Measurements from ENCODE around the gene MYH16. TPM values are rescaled to one million over a fixed set of nuclear protein-coding genes. Genes with fewer than 3 reads are reported as not detected.
A peak's percentile ranks its signal among the peaks of the same experiment; 100 is the strongest.

Gene MYH16
- total and polyA plus RNA-seq, 9 of the 15 experiments (the other 6 are each of a cell fraction or from before 2014, with no cell fraction given), result 0.09 TPM; not detected in 8

DNA sequence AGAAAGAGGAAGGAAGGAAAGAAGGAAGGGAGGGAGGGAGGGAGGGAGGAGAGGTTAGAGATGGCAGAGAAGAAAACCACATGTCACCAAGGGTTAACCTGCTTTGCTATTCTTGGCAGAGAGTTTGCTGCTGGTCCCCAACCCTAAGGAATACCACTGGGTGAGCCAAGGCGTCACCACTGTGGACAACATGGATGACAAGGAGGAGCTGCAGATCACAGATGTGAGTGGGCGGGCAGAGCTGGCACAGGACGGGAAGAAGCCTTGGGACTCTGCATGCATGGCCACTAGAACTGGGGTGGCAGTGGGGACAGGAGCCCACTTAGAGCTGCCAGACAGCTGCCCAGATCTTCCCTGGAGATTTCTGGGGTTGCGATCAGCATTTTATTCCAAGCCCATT is 17.2 kb upstream of the MYH16 start:
- DNase-seq (ENCODE audit: extremely low read depth in 1 of 4, low spot score in 3 of 4) (no peak), FAIRE-seq (no peak), ATAC-seq (no peak)
- no TSS peak for BruUV-seq (replicated peaks)
- Histone ChIP-seq H3K9me3 (replicated peaks; ENCODE audit: control insufficient read depth, insufficient read depth, low read depth, low read length) (no peaks in the 10 kb centered on the region), H3K4me2 (ENCODE audit: insufficient read depth, low read length) (no peak overlapping the region), H3K4me1 (replicated peaks in 1 of 2; ENCODE audit: control insufficient read depth in 2 of 2, insufficient read depth in 2 of 2, low read length in 2 of 2) (no peaks in the 10 kb centered on the region; a peak in 1 of 5 replicates), H3K79me2 (ENCODE audit: control insufficient read depth, insufficient read depth, low read length) (no peaks in the 10 kb centered on the region), H3K9ac (ENCODE audit: insufficient read depth in 1 of 2, low read depth in 2 of 2, low read length in 2 of 2) (0 out of 4 replicates have a peak overlapping the region, but pooled peaks of 1 of the 2 experiments have one; percentile 28), H3K27ac (ENCODE audit: extremely low read depth, low read depth, low read length) (no peak overlapping the region), H4K20me1 (replicated peaks; ENCODE audit: control insufficient read depth, insufficient read depth, low read length) (no peaks in the 10 kb centered on the region), H2AFZ (ENCODE audit: low read depth, low read length) (no peak overlapping the region), H3K9me1 (ENCODE audit: control insufficient read depth, insufficient read depth, low read length) (no peaks in the 10 kb centered on the region), H3K27me3 (ENCODE audit: control insufficient read depth in 2 of 2, insufficient read depth in 2 of 2, low read length in 2 of 2) (peaks cover 27 to 65% of the 10 kb centered on the region in 2 experiments), H3K36me3 (ENCODE audit: control insufficient read depth, insufficient read depth, low read length) (no peaks in the 10 kb centered on the region), H3K4me3 (no peak overlapping the region)
- ChIA-PET POLR2A (interaction anchor here (0.6 to 0.8 kb wide), 4 partner anchors 18 to 146 kb away, joined by 3 to 4 read pairs (median 3); no protein-coding TSS in a partner anchor), CTCF (ENCODE audit: low intra/inter-chr PET ratio) (no interaction called here)
- no peak for TF ChIP-seq GATAD2B (IDR thresholded peaks at IDR 0.05; ENCODE audit: borderline replicate concordance)
- TF ChIP-seq EGR1 (conservative IDR thresholded peaks at IDR 0.05), result peak; percentile 26; the same call in 1 of the 2 replicates
- intact Hi-C loops (cut with micrococcal nuclease) (no loop called here), in situ Hi-C loops (cut with MboI) (no loop called here)
- 6% methylated on average over 4 of the region's 4 CpGs for WGBS (ENCODE audit: insufficient coverage, low coverage, missing lambda C conversion rate)

DNA sequence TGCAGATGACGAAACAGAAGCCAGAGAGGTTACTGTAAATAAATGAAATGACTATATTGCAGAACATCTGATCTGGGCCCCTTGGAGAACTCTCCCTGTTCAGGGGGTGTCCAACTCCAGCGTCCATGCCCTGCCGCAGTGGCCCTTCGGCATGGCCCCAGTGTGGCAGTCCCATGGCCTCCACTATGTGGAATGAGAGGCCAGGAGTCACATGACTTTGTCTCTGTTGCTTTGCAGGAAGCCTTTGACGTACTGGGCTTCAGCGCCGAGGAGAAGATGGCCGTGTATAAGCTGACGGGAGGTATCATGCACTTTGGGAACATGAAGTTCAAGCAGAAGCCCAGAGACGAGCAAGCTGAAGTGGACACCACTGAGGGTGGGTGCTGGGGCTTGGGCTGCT is 15.6 kb upstream of the MYH16 start:
- peaks cover 18 to 57% of the 10 kb centered on the region in 2 experiments for H3K27me3 ChIP-seq (ENCODE audit: control insufficient read depth in 2 of 2, insufficient read depth in 2 of 2, low read length in 2 of 2)
- BruUV-seq (replicated peaks), result no TSS peak
- H3K79me2 ChIP-seq (ENCODE audit: control insufficient read depth, insufficient read depth, low read length), result no peaks in the 10 kb centered on the region
- ChIA-PET CTCF (ENCODE audit: low intra/inter-chr PET ratio) (no interaction called here), POLR2A (no interaction called here)
- intact Hi-C loops (cut with micrococcal nuclease), result no loop called here
- ATAC-seq (no peak), DNase-seq (ENCODE audit: extremely low read depth in 1 of 4, low spot score in 3 of 4) (no peak), FAIRE-seq (no peak)
- in situ Hi-C loops (cut with MboI), result no loop called here
- no peaks in the 10 kb centered on the region for H3K9me3 ChIP-seq (replicated peaks; ENCODE audit: control insufficient read depth, insufficient read depth, low read depth, low read length)
- H4K20me1 ChIP-seq (replicated peaks; ENCODE audit: control insufficient read depth, insufficient read depth, low read length), result no peaks in the 10 kb centered on the region
- 4% methylated on average over 10 of the region's 10 CpGs for WGBS (ENCODE audit: insufficient coverage, low coverage, missing lambda C conversion rate)
- no peak overlapping the region for H3K27ac ChIP-seq (ENCODE audit: extremely low read depth, low read depth, low read length)
- no peaks in the 10 kb centered on the region for H3K36me3 ChIP-seq (ENCODE audit: control insufficient read depth, insufficient read depth, low read length)
- peak overlapping the region in 1 of 2 experiments; percentile 43; a peak in 1 of 4 replicates for H3K9ac ChIP-seq (ENCODE audit: insufficient read depth in 1 of 2, low read depth in 2 of 2, low read length in 2 of 2)
- H3K9me1 ChIP-seq (ENCODE audit: control insufficient read depth, insufficient read depth, low read length), result no peaks in the 10 kb centered on the region
- no peak overlapping the region for H3K4me3 ChIP-seq
- peak overlapping the region; percentile 6; the same call in 1 of the 2 replicates for H3K4me2 ChIP-seq (ENCODE audit: insufficient read depth, low read length)
- H3K4me1 ChIP-seq (replicated peaks in 1 of 2; ENCODE audit: control insufficient read depth in 2 of 2, insufficient read depth in 2 of 2, low read length in 2 of 2), result no peaks in the 10 kb centered on the region; a peak in 1 of 5 replicates
- no peak overlapping the region for H2AFZ ChIP-seq (ENCODE audit: low read depth, low read length)
- no peak for TF ChIP-seq CEBPG (CRISPR knock-in tag; IDR thresholded peaks at IDR 0.05)
- TF ChIP-seq CEBPG (tag; conservative IDR thresholded peaks at IDR 0.05 in 1 of 2, IDR thresholded peaks at IDR 0.05 in 1 of 2), result 0 out of 4 replicates have a peak, but pooled peaks of 1 of the 2 experiments have one; percentile 18
- TF ChIP-seq, protein P1, sequence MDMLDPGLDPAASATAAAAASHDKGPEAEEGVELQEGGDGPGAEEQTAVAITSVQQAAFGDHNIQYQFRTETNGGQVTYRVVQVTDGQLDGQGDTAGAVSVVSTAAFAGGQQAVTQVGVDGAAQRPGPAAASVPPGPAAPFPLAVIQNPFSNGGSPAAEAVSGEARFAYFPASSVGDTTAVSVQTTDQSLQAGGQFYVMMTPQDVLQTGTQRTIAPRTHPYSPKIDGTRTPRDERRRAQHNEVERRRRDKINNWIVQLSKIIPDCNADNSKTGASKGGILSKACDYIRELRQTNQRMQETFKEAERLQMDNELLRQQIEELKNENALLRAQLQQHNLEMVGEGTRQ (CRISPR knock-in tag; IDR thresholded peaks at IDR 0.05), result peak; percentile 63
- no peak for TF ChIP-seq ZNF23 (CRISPR knock-in tag; IDR thresholded peaks at IDR 0.05)
- TF ChIP-seq, protein P2, sequence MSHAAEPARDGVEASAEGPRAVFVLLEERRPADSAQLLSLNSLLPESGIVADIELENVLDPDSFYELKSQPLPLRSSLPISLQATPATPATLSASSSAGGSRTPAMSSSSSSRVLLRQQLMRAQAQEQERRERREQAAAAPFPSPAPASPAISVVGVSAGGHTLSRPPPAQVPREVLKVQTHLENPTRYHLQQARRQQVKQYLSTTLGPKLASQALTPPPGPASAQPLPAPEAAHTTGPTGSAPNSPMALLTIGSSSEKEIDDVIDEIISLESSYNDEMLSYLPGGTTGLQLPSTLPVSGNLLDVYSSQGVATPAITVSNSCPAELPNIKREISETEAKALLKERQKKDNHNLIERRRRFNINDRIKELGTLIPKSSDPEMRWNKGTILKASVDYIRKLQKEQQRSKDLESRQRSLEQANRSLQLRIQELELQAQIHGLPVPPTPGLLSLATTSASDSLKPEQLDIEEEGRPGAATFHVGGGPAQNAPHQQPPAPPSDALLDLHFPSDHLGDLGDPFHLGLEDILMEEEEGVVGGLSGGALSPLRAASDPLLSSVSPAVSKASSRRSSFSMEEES (CRISPR knock-in tag; IDR thresholded peaks at IDR 0.05), result peak; percentile 88
- TF ChIP-seq RFX7 (CRISPR knock-in tag; IDR thresholded peaks at IDR 0.05), result no peak
- peak; percentile 54; the same call in 1 of the 2 replicates for TF ChIP-seq RAD51 (IDR thresholded peaks at IDR 0.05; ENCODE audit: borderline replicate concordance, low read depth)
- TF ChIP-seq, protein P3, sequence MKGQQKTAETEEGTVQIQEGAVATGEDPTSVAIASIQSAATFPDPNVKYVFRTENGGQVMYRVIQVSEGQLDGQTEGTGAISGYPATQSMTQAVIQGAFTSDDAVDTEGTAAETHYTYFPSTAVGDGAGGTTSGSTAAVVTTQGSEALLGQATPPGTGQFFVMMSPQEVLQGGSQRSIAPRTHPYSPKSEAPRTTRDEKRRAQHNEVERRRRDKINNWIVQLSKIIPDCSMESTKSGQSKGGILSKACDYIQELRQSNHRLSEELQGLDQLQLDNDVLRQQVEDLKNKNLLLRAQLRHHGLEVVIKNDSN (CRISPR knock-in tag; IDR thresholded peaks at IDR 0.05), result peak; percentile 57; the same call in 1 of the 2 replicates
- TF ChIP-seq TOE1 (IDR thresholded peaks at IDR 0.05; ENCODE audit: borderline replicate concordance), result peak; percentile 62; the same call in 1 of the 2 replicates
- TF ChIP-seq TOE1 (CRISPR knock-in tag; IDR thresholded peaks at IDR 0.05; ENCODE audit: borderline replicate concordance, low read depth), result no peak
- TF ChIP-seq MTF1 (CRISPR knock-in tag; IDR thresholded peaks at IDR 0.05; ENCODE audit: borderline replicate concordance), result no peak

Data from K562 (cell line).